ENCODE results near the gene LSM7. TPM values are rescaled to one million over a fixed set of nuclear protein-coding genes. Genes with fewer than 3 reads are reported as not detected.

LSM7 gene
- total and polyA plus RNA-seq, 2 experiments from 2014 or later: 299 to 409 TPM

DNA sequence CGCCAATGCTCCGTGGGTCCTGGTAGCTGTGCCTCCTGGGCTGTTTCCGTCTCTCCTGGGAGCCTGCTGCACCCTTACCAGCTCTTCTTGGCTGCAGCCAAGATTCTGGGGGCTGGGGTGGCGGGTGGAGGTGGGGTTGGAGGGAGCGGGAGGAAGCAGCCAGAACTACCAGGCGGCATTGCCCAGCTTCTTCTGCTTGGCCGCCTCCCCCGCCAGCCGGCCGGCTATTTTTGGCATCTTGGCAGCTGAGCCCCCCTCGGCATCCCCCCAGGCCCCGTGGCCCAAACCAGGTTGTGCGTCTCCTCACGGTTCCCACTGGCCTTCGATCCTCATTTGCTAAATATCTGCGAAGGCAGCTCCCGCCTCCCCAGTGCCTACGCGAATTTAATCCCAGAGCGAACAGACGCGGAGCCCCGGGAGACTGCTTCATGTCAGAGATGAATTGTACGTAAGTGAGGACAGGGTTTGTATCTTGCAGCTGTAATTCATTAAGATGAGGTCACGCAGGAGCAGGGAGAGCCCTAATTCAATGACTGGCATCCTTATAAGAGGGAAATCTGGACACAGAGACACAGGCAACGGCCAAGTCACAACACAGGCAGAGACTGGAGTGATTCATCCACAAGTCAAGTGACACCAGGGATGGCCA lies 33.6 kb downstream of the LSM7 start:
- H3F3A ChIP-seq (replicated peaks; ENCODE audit: low read depth): peaks cover 12% of the 10 kb centered on the region; the same call in 1 of the 2 replicates
- Mint-ChIP-seq H3K4me1 (peaks cover 2% of the 10 kb centered on the region; the same call in 2 of the 3 replicates), H3K36me3 (ENCODE audit: low read depth) (no peaks in the 10 kb centered on the region), H3K9me3 (no peaks in the 10 kb centered on the region), H3K4me3 (no peak overlapping the region; the same call in 2 of the 3 replicates), H3K27ac (no peak overlapping the region), H3K27me3 (ENCODE audit: insufficient read depth, low read depth, poor library complexity) (peaks cover 49% of the 10 kb centered on the region)
- ATAC-seq: no peak
- H3K4me1 ChIP-seq (ENCODE audit: insufficient read depth): no peaks in the 10 kb centered on the region
- no peak for DNase-seq (ENCODE audit: low spot score)
- no peak overlapping the region for H3K4me3 ChIP-seq
- no peaks in the 10 kb centered on the region for H3K9me2 ChIP-seq (ENCODE audit: insufficient read depth)
- no peaks in the 10 kb centered on the region for H3K36me3 ChIP-seq (ENCODE audit: insufficient read depth)
- no peak overlapping the region for H2AFZ ChIP-seq
- H3K4me2 ChIP-seq: no peak overlapping the region
- H3K27me3 ChIP-seq (ENCODE audit: insufficient read depth): peaks cover 42% of the 10 kb centered on the region
- 0 out of 2 replicates have a peak, but pooled peaks cover 2% of the 10 kb centered on the region for H4K20me1 ChIP-seq (replicated peaks; ENCODE audit: insufficient read depth)
- H3K27ac ChIP-seq (ENCODE audit: low read depth): no peak overlapping the region
- H3K79me2 ChIP-seq (replicated peaks; ENCODE audit: insufficient read depth): no peaks in the 10 kb centered on the region
- TF ChIP-seq POLR2AphosphoS5 (IDR thresholded peaks at IDR 0.05; ENCODE audit: low read depth): no peak
- TF ChIP-seq NANOG (IDR thresholded peaks at IDR 0.05; ENCODE audit: borderline replicate concordance): no peak
- TF ChIP-seq, protein P1, sequence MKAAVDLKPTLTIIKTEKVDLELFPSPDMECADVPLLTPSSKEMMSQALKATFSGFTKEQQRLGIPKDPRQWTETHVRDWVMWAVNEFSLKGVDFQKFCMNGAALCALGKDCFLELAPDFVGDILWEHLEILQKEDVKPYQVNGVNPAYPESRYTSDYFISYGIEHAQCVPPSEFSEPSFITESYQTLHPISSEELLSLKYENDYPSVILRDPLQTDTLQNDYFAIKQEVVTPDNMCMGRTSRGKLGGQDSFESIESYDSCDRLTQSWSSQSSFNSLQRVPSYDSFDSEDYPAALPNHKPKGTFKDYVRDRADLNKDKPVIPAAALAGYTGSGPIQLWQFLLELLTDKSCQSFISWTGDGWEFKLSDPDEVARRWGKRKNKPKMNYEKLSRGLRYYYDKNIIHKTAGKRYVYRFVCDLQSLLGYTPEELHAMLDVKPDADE (IDR thresholded peaks at IDR 0.05): no peak
- TF ChIP-seq ZNF331 (CRISPR knock-in tag; IDR thresholded peaks at IDR 0.05; ENCODE audit: low read depth): no peak
- no peak for TF ChIP-seq EZH2phosphoT487 (IDR thresholded peaks at IDR 0.05; ENCODE audit: unreplicated experiment)
- TF ChIP-seq JUNB (IDR thresholded peaks at IDR 0.05; ENCODE audit: unreplicated experiment): no peak
- no peak for TF ChIP-seq CREB1 (CRISPR knock-in tag; IDR thresholded peaks at IDR 0.05; ENCODE audit: low read depth)
- TF ChIP-seq, protein P2, sequence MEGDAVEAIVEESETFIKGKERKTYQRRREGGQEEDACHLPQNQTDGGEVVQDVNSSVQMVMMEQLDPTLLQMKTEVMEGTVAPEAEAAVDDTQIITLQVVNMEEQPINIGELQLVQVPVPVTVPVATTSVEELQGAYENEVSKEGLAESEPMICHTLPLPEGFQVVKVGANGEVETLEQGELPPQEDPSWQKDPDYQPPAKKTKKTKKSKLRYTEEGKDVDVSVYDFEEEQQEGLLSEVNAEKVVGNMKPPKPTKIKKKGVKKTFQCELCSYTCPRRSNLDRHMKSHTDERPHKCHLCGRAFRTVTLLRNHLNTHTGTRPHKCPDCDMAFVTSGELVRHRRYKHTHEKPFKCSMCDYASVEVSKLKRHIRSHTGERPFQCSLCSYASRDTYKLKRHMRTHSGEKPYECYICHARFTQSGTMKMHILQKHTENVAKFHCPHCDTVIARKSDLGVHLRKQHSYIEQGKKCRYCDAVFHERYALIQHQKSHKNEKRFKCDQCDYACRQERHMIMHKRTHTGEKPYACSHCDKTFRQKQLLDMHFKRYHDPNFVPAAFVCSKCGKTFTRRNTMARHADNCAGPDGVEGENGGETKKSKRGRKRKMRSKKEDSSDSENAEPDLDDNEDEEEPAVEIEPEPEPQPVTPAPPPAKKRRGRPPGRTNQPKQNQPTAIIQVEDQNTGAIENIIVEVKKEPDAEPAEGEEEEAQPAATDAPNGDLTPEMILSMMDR (conservative IDR thresholded peaks at IDR 0.05; ENCODE audit: low read depth in 2 of 2): no peak
- TF ChIP-seq, protein P3, sequence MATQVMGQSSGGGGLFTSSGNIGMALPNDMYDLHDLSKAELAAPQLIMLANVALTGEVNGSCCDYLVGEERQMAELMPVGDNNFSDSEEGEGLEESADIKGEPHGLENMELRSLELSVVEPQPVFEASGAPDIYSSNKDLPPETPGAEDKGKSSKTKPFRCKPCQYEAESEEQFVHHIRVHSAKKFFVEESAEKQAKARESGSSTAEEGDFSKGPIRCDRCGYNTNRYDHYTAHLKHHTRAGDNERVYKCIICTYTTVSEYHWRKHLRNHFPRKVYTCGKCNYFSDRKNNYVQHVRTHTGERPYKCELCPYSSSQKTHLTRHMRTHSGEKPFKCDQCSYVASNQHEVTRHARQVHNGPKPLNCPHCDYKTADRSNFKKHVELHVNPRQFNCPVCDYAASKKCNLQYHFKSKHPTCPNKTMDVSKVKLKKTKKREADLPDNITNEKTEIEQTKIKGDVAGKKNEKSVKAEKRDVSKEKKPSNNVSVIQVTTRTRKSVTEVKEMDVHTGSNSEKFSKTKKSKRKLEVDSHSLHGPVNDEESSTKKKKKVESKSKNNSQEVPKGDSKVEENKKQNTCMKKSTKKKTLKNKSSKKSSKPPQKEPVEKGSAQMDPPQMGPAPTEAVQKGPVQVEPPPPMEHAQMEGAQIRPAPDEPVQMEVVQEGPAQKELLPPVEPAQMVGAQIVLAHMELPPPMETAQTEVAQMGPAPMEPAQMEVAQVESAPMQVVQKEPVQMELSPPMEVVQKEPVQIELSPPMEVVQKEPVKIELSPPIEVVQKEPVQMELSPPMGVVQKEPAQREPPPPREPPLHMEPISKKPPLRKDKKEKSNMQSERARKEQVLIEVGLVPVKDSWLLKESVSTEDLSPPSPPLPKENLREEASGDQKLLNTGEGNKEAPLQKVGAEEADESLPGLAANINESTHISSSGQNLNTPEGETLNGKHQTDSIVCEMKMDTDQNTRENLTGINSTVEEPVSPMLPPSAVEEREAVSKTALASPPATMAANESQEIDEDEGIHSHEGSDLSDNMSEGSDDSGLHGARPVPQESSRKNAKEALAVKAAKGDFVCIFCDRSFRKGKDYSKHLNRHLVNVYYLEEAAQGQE (IDR thresholded peaks at IDR 0.05; ENCODE audit: unreplicated experiment): no peak
- TF ChIP-seq STAT1 (IDR thresholded peaks at IDR 0.05; ENCODE audit: unreplicated experiment): no peak
- TF ChIP-seq ZNF114 (CRISPR knock-in tag; IDR thresholded peaks at IDR 0.05): no peak
- TF ChIP-seq, protein P4, sequence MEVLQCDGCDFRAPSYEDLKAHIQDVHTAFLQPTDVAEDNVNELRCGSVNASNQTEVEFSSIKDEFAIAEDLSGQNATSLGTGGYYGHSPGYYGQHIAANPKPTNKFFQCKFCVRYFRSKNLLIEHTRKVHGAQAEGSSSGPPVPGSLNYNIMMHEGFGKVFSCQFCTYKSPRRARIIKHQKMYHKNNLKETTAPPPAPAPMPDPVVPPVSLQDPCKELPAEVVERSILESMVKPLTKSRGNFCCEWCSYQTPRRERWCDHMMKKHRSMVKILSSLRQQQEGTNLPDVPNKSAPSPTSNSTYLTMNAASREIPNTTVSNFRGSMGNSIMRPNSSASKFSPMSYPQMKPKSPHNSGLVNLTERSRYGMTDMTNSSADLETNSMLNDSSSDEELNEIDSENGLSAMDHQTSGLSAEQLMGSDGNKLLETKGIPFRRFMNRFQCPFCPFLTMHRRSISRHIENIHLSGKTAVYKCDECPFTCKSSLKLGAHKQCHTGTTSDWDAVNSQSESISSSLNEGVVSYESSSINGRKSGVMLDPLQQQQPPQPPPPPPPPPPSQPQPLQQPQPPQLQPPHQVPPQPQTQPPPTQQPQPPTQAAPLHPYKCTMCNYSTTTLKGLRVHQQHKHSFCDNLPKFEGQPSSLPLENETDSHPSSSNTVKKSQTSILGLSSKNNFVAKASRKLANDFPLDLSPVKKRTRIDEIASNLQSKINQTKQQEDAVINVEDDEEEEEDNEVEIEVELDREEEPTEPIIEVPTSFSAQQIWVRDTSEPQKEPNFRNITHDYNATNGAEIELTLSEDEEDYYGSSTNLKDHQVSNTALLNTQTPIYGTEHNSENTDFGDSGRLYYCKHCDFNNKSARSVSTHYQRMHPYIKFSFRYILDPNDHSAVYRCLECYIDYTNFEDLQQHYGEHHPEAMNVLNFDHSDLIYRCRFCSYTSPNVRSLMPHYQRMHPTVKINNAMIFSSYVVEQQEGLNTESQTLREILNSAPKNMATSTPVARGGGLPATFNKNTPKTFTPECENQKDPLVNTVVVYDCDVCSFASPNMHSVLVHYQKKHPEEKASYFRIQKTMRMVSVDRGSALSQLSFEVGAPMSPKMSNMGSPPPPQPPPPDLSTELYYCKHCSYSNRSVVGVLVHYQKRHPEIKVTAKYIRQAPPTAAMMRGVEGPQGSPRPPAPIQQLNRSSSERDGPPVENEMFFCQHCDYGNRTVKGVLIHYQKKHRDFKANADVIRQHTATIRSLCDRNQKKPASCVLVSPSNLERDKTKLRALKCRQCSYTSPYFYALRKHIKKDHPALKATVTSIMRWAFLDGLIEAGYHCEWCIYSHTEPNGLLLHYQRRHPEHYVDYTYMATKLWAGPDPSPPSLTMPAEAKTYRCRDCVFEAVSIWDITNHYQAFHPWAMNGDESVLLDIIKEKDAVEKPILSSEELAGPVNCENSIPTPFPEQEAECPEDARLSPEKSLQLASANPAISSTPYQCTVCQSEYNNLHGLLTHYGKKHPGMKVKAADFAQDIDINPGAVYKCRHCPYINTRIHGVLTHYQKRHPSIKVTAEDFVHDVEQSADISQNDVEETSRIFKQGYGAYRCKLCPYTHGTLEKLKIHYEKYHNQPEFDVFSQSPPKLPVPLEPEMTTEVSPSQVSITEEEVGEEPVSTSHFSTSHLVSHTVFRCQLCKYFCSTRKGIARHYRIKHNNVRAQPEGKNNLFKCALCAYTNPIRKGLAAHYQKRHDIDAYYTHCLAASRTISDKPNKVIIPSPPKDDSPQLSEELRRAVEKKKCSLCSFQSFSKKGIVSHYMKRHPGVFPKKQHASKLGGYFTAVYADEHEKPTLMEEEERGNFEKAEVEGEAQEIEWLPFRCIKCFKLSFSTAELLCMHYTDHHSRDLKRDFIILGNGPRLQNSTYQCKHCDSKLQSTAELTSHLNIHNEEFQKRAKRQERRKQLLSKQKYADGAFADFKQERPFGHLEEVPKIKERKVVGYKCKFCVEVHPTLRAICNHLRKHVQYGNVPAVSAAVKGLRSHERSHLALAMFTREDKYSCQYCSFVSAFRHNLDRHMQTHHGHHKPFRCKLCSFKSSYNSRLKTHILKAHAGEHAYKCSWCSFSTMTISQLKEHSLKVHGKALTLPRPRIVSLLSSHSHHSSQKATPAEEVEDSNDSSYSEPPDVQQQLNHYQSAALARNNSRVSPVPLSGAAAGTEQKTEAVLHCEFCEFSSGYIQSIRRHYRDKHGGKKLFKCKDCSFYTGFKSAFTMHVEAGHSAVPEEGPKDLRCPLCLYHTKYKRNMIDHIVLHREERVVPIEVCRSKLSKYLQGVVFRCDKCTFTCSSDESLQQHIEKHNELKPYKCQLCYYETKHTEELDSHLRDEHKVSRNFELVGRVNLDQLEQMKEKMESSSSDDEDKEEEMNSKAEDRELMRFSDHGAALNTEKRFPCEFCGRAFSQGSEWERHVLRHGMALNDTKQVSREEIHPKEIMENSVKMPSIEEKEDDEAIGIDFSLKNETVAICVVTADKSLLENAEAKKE (CRISPR knock-in tag; IDR thresholded peaks at IDR 0.05): no peak
- TF ChIP-seq EZH2 (IDR thresholded peaks at IDR 0.05; ENCODE audit: low read depth, unreplicated experiment): no peak

All from GM23338 (cell line).